ENCODE measurements around the gene CCDC198.

CCDC198 gene

GRCh38 chr14:57464008-57464730 is 29.5 kb downstream of the CCDC198 start:
- DNase-seq (ENCODE audit: low read depth in 2 of 2): no peak

DNA sequence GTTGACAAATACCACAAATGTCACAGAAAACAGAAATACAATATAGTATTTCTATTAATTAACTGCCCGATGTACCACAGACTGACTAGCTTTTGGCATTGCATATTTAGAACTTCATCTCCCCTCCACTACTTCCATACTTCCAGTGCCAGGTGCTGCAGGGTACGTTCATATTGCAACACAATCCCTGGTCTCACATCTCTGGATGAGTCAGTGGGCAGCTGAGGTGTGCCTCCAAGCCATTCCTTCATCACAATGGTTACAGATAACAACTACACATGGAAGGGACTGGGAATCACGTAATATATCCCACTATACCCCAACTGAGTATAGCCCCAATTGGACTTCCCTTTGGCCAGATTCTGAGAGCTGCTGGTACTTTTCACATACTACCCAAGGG is 31.1 kb downstream of the CCDC198 start:
- no peak for DNase-seq (ENCODE audit: low read depth in 2 of 2)

- no peak for DNase-seq (ENCODE audit: low read depth in 2 of 2)
Measured at GRCh38 chr14:57461777-57462320, 31.8 kb downstream of the CCDC198 start.

DNA sequence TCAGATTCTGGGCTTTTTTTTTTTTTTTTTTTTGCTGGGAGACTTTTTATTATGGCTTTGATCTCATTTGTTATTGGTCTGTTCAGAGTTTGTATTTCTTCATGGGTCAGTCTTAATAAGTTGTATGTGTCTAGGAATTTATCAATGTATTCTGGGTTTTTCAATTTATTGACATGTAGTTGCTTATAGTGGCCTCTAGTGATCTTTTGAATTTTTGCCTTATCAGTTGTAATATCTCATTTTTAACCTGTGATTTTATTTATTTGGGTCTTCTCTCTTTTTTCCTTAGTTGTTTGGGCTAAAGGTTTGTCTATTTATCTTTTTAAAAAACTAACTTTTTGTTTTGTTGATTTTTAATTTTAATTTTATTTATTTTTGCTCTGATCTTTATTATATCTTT is 57.7 kb downstream of the CCDC198 start:
- no peak for DNase-seq (ENCODE audit: low read depth in 2 of 2)

- DNase-seq (ENCODE audit: low read depth in 2 of 2): no peak
Measured at GRCh38 chr14:57420986-57421385, 72.7 kb downstream of the CCDC198 start.

DNA sequence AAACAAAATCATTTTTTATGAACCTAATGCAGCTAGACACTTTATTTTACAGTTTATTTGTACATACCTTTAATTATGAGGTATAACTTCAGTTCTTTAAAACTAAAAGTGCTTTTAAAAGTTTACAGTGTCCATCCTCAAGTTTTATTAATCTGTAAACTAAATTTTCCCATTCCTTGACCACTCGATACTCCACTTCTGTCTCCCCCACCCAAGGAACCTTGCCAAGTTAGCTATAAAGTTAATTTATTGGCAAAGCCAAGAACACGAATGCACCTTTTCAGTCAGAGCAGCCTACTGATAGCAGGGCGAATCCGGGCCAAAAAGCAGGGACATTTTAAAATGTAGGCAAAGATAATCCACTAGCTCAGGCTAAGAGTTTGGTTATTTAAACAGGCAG is 73.6 kb downstream of the CCDC198 start:
- no peak for DNase-seq (ENCODE audit: low read depth in 2 of 2)

Measured in activated CD8-positive, alpha-beta memory T cell treated with anti-CD3 and anti-CD28 coated beads for 4 hours (primary cell).